ENCODE data around the gene RPN2. TPM values are rescaled to one million over a fixed set of nuclear protein-coding genes. Genes with fewer than 3 reads are reported as not detected.

Gene RPN2
- total RNA-seq, 1 experiment from 2014 or later = 226 TPM

GRCh38 chr20:37185686-37186085 lies 6.6 kb downstream of the RPN2 start:
- ChIA-PET CTCF (interaction anchor here (0.7 to 1.0 kb wide), 2 partner anchors 8 to 15 kb away, joined by 3 to 4 read pairs; no protein-coding TSS in a partner anchor), POLR2A (no interaction called here)
- peaks cover 28% of the 10 kb centered on the region for H3K4me1 Mint-ChIP-seq (ENCODE audit: insufficient read depth, unreplicated experiment)
- no peak overlapping the region for H3K4me3 Mint-ChIP-seq (ENCODE audit: unreplicated experiment)
- intact Hi-C loops (cut with micrococcal nuclease) = no loop called here
- DNase-seq (ENCODE audit: unreplicated experiment) = no peak
- H3K27ac Mint-ChIP-seq (ENCODE audit: low read depth, unreplicated experiment) = no peak overlapping the region
- no peak for TF ChIP-seq CTCF (IDR thresholded peaks at IDR 0.05; ENCODE audit: unreplicated experiment)
- no peaks in the 10 kb centered on the region for H3K9me3 Mint-ChIP-seq (ENCODE audit: unreplicated experiment)
- no TSS peak for BruUV-seq (replicated peaks)
- peaks cover 76% of the 10 kb centered on the region for H3K36me3 Mint-ChIP-seq (ENCODE audit: insufficient read depth, unreplicated experiment)
- no peaks in the 10 kb centered on the region for H3K27me3 Mint-ChIP-seq (ENCODE audit: insufficient read depth, unreplicated experiment)

DNA sequence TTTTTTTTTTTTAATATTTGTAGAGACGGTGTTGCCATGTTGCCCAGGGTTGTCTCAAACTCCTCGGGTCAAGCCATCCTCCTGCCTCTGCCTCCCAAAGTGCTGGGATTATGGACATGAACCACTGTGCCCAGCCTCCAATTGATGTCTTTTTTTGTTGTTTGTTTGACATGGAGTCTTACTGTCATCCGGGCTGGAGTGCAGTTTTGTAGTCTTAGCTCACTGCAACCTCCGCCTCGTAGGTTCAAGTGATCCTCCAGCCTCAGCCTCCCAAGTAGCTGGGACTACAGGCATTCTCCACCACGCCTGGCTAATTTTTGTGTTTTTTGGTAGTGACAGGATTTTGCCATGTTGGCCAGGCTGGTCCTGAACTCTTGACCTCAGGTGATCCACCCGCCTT lies 9.7 kb downstream of the RPN2 start:
- ChIA-PET CTCF (interaction anchor here (0.6 to 13.2 kb wide), 10 partner anchors 10 to 353 kb away, joined by 3 to 191 read pairs (median 5); partner anchors contain the start of genes BLCAP, MROH8 and RPN2), POLR2A (interaction anchor here (0.5 to 4.7 kb wide), 6 partner anchors 11 to 313 kb away, joined by 3 to 36 read pairs (median 3); partner anchors contain the start of genes MROH8 and RPN2)
- intact Hi-C loops (cut with micrococcal nuclease) = no loop called here
- Mint-ChIP-seq H3K36me3 (ENCODE audit: insufficient read depth, unreplicated experiment) (peaks cover 78% of the 10 kb centered on the region), H3K27ac (ENCODE audit: low read depth, unreplicated experiment) (no peak overlapping the region), H3K9me3 (ENCODE audit: unreplicated experiment) (no peaks in the 10 kb centered on the region), H3K4me3 (ENCODE audit: unreplicated experiment) (no peak overlapping the region), H3K27me3 (ENCODE audit: insufficient read depth, unreplicated experiment) (no peaks in the 10 kb centered on the region), H3K4me1 (ENCODE audit: insufficient read depth, unreplicated experiment) (peaks cover 27% of the 10 kb centered on the region)
- DNase-seq (ENCODE audit: unreplicated experiment) = no peak
- no peak for TF ChIP-seq CTCF (IDR thresholded peaks at IDR 0.05; ENCODE audit: unreplicated experiment)
- BruUV-seq (replicated peaks) = no TSS peak

DNA sequence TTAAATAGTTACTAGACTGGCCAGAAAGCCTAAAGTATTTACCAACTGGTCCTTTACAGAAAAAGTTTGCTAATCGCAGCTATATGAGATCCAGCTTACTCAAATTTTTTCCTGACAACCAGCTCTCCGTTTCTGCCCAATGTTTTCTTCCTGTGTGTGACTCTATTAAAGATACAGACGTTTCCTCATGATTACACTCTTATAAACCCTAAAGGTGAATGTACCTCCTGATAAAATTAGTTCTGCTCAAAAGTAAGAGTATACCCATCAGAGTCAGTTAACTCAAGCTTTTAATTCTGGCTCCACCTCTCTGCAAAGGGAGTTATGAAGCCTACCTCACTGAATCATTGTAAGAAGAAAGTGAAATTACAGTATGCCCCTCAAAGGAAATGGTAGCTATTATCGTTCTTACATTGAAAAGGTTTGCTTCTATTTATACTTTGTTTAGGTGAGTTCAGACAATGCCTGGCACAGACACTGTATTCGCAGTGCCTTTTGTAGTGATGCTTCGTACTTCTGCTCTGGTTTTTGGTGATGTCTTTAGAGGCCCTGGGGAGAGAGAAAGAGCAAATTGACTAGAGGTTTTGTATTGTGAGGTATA lies 10.4 kb downstream of the RPN2 start:
- H3K36me3 Mint-ChIP-seq (ENCODE audit: insufficient read depth, unreplicated experiment) = peaks cover 78% of the 10 kb centered on the region
- no peak overlapping the region for H3K27ac Mint-ChIP-seq (ENCODE audit: low read depth, unreplicated experiment)
- no TSS peak for BruUV-seq (replicated peaks)
- intact Hi-C loops (cut with micrococcal nuclease) = loop anchor here (5.0 kb wide), 1 partner anchor 182 kb away; no protein-coding TSS in a partner anchor
- H3K4me3 Mint-ChIP-seq (ENCODE audit: unreplicated experiment) = no peak overlapping the region
- ChIA-PET POLR2A (interaction anchor here (0.5 to 4.7 kb wide), 4 partner anchors 11 to 135 kb away, joined by 3 to 36 read pairs (median 3); partner anchors contain the start of genes MROH8 and RPN2), CTCF (interaction anchor here (0.6 to 13.2 kb wide), 10 partner anchors 7 to 1164 kb away, joined by 3 to 191 read pairs (median 5); partner anchors contain the start of genes BLCAP, MROH8 and RPN2)
- TF ChIP-seq CTCF (IDR thresholded peaks at IDR 0.05; ENCODE audit: unreplicated experiment) = no peak
- no peak for DNase-seq (ENCODE audit: unreplicated experiment)
- no peaks in the 10 kb centered on the region for H3K9me3 Mint-ChIP-seq (ENCODE audit: unreplicated experiment)
- no peaks in the 10 kb centered on the region for H3K27me3 Mint-ChIP-seq (ENCODE audit: insufficient read depth, unreplicated experiment)
- peaks cover 30% of the 10 kb centered on the region for H3K4me1 Mint-ChIP-seq (ENCODE audit: insufficient read depth, unreplicated experiment)

DNA sequence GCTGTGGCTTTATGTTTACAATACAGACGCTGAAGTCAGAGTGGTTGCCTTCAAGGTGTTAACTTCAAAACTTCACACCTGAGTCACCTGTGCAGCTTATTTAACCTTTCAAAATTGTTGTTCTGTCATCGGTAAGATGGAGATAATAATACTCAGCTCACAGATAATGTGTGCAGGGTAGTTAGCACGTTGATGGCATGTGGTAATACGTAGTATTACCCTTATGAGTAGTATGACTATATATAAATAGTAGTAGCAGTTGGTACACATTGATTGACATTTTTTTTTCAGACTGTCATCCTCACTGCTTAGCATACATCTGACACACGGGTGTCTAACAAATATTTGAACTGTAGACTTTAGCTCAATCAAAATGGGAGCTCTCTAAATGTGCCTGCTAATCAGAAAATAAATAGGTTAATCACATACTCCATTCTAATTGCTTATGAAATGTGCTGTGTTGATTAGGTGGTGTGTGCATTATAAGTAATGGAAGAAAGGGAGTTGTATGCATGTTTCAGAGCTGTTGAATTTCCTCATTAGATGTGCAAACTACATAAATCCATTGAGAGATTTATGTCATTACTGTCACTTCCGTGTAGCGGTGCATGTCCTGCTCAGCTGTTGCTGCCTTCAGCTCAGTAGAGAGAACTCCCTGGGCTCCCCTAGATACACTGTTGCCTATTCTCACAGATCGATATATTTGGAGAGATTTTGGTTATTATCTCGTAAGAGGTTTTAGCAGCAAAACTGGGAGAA lies 11.4 kb downstream of the RPN2 start:
- peaks cover 35% of the 10 kb centered on the region for H3K4me1 Mint-ChIP-seq (ENCODE audit: insufficient read depth, unreplicated experiment)
- intact Hi-C loops (cut with micrococcal nuclease) = loop anchor here (5.0 kb wide), 1 partner anchor 183 kb away; no protein-coding TSS in a partner anchor
- no peak for DNase-seq (ENCODE audit: unreplicated experiment)
- POLR2A ChIA-PET = interaction anchor here (1.0 to 4.7 kb wide), 2 partner anchors 13 to 349 kb away, joined by 3 to 36 read pairs; partner anchors contain the start of genes MROH8 and RPN2
- BruUV-seq (replicated peaks) = no TSS peak
- no peak overlapping the region for H3K4me3 Mint-ChIP-seq (ENCODE audit: unreplicated experiment)
- CTCF ChIA-PET = interaction anchor here (0.6 to 13.2 kb wide), 13 partner anchors 8 to 1163 kb away, joined by 3 to 191 read pairs (median 8); partner anchors contain the start of genes BLCAP, MANBAL, MROH8 and RBL1
- peaks cover 74% of the 10 kb centered on the region for H3K36me3 Mint-ChIP-seq (ENCODE audit: insufficient read depth, unreplicated experiment)
- no peak overlapping the region for H3K27ac Mint-ChIP-seq (ENCODE audit: low read depth, unreplicated experiment)
- H3K9me3 Mint-ChIP-seq (ENCODE audit: unreplicated experiment) = no peaks in the 10 kb centered on the region
- TF ChIP-seq CTCF (IDR thresholded peaks at IDR 0.05; ENCODE audit: unreplicated experiment) = no peak
- H3K27me3 Mint-ChIP-seq (ENCODE audit: insufficient read depth, unreplicated experiment) = no peaks in the 10 kb centered on the region
